ENCODE measurements around the gene CDC123. TPM values are rescaled to one million over a fixed set of nuclear protein-coding genes. Genes with fewer than 3 reads are reported as not detected.
"Not testable (repeated sequence)": the region's sequence is repeated elsewhere in the genome, so short reads cannot be mapped to it uniquely, and the experiment has no call there.

The CDC123 gene
- total and polyA plus RNA-seq, 4 donors = 32.7 to 58.5 (median 40.7) TPM

DNA sequence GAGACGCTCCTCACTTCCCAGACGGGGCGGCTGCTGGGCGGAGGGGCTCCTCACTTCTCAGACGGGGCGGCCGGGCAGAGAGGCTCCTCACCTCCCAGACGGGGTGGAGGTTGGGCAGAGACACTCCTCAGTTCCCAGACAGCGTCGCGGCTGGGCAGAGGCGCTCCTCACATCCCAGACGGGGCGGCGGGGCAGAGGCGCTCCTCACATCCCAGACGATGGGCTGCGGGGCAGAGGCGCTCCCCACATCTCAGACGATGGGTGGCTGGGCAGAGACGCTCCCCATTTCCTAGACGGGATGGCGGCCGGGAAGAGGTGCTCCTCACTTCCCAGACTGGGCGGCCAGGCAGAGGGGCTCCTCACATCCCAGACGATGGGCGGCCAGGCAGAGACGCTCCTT is 30.4 kb downstream of the CDC123 start:
- H3K9ac ChIP-seq (ENCODE audit: low read depth in 1 of 2, low read length in 2 of 2); H3K9me3 ChIP-seq (ENCODE audit: control insufficient read depth in 4 of 4, low read length in 3 of 4); H3K4me1 ChIP-seq (ENCODE audit: control insufficient read depth in 4 of 4, insufficient read depth in 4 of 4, low read length in 3 of 4); DNase-seq (ENCODE audit: low spot score); H3K36me3 ChIP-seq (ENCODE audit: control insufficient read depth in 4 of 4, insufficient read depth in 3 of 4, low read depth in 1 of 4, low read length in 3 of 4); H3K27ac ChIP-seq (ENCODE audit: low read depth in 1 of 2, low read length in 2 of 2); H3K27me3 ChIP-seq (ENCODE audit: control insufficient read depth in 4 of 4, insufficient read depth in 4 of 4, low read length in 3 of 4); H3K4me3 ChIP-seq (ENCODE audit: low read depth in 1 of 3, low read length in 3 of 3): not testable (repeated sequence)
- WGBS = 96% methylated on average over 28 of the region's 28 CpGs

DNA sequence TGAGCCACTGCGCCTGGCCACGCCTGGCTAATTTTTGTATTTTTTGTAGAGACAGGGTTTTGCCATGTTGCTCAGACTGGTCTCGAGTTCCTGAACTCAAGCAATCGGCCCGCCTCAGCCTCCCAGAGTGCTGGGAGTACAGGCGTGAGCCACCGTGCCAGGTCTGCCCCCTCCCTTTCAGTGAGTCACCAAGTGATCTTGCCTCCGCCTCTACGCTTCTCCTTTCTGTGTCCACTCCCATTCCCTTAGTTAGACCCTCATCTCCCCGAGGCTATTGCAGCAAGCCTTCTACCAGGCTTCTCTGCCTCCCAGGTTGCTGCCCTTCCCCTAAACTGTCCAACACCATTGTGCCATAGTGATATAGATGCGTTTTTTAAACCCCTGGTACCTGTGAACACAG is 32.9 kb downstream of the CDC123 start:
- Histone ChIP-seq H3K9me3 (ENCODE audit: control insufficient read depth in 4 of 4, low read length in 3 of 4) (no peaks in the 10 kb centered on the region), H3K4me1 (ENCODE audit: control insufficient read depth in 4 of 4, insufficient read depth in 4 of 4, low read length in 3 of 4) (peaks cover 3 to 7% (median 5%) of the 10 kb centered on the region in 4 donors), H3K27me3 (ENCODE audit: control insufficient read depth in 4 of 4, insufficient read depth in 4 of 4, low read length in 3 of 4) (no peaks in the 10 kb centered on the region), H3K4me3 (ENCODE audit: low read depth in 1 of 3, low read length in 3 of 3) (no peak overlapping the region), H3K9ac (ENCODE audit: low read depth in 1 of 2, low read length in 2 of 2) (no peak overlapping the region), H3K27ac (ENCODE audit: low read depth in 1 of 2, low read length in 2 of 2) (no peak overlapping the region), H3K36me3 (ENCODE audit: control insufficient read depth in 4 of 4, insufficient read depth in 3 of 4, low read depth in 1 of 4, low read length in 3 of 4) (peaks cover 0 to 22% (median 11%) of the 10 kb centered on the region in 4 donors)
- TF ChIP-seq RAD21 (IDR thresholded peaks at IDR 0.05) (no peak), ATF3 (IDR thresholded peaks at IDR 0.05) (no peak), NR2F2 (IDR thresholded peaks at IDR 0.05) (no peak), CTCF (IDR thresholded peaks at IDR 0.05; ENCODE audit: low read depth, low read length, missing input control) (no peak), TAF1 (conservative IDR thresholded peaks at IDR 0.05) (no peak), FOXA2 (IDR thresholded peaks at IDR 0.05) (no peak), RXRA (IDR thresholded peaks at IDR 0.05) (no peak), FOXA1 (IDR thresholded peaks at IDR 0.05) (no peak), EGR1 (IDR thresholded peaks at IDR 0.05; ENCODE audit: low read depth in 2 of 2) (no peak), REST (IDR thresholded peaks at IDR 0.05) (no peak), HNF4G (IDR thresholded peaks at IDR 0.05) (no peak)
- TF ChIP-seq, protein P1, sequence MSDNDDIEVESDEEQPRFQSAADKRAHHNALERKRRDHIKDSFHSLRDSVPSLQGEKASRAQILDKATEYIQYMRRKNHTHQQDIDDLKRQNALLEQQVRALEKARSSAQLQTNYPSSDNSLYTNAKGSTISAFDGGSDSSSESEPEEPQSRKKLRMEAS (IDR thresholded peaks at IDR 0.05) = no peak
- DNase-seq (ENCODE audit: low spot score) = no peak
- 96% methylated on average over 11 of the region's 11 CpGs for WGBS

- WGBS = 97% methylated on average over 5 of the region's 5 CpGs
- H3K27ac ChIP-seq (ENCODE audit: low read depth in 1 of 2, low read length in 2 of 2); H3K27me3 ChIP-seq (ENCODE audit: control insufficient read depth in 4 of 4, insufficient read depth in 4 of 4, low read length in 3 of 4); H3K9me3 ChIP-seq (ENCODE audit: control insufficient read depth in 4 of 4, low read length in 3 of 4); DNase-seq (ENCODE audit: low spot score); H3K4me3 ChIP-seq (ENCODE audit: low read depth in 1 of 3, low read length in 3 of 3); H3K9ac ChIP-seq (ENCODE audit: low read depth in 1 of 2, low read length in 2 of 2): not testable (repeated sequence)
- peaks cover 0 to 19% (median 10%) of the 10 kb centered on the region in 4 donors for H3K36me3 ChIP-seq (ENCODE audit: control insufficient read depth in 4 of 4, insufficient read depth in 3 of 4, low read depth in 1 of 4, low read length in 3 of 4)
- peaks cover 7 to 18% (median 9%) of the 10 kb centered on the region in 4 donors for H3K4me1 ChIP-seq (ENCODE audit: control insufficient read depth in 4 of 4, insufficient read depth in 4 of 4, low read length in 3 of 4)
Observed at GRCh38 chr10:12234687-12235086, 38.7 kb downstream of the CDC123 start.
